Measurements from ENCODE around the gene TNFSF13B.

The TNFSF13B gene

DNA sequence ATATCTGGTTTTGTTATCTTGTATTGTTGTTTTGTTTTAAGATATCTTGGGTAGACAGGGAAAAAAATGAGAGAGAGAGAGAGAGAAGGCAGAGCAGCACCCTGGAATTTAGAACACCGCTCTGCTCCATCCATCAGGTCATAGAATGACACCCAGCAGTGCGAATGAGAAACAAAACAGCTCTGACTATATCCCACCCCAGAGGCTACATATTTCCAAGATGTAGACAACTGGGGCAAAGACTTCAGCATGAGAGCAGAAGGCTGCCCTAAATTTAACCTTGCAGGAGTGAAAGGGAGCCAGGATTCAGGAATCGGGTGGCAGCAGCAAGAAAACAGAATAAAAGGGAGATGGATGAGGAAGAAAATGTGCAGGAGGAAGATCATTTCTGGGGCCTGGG is 46.5 kb downstream of the TNFSF13B start:
- Histone ChIP-seq H3K27ac (ENCODE audit: low read depth, low read length) (no peak overlapping the region), H3K9ac (ENCODE audit: low read length) (no peak overlapping the region), H3K9me3 (ENCODE audit: control insufficient read depth, insufficient read depth, low read depth, low read length) (0 out of 2 replicates have a peak, but pooled peaks cover 6% of the 10 kb centered on the region), H3K36me3 (ENCODE audit: control insufficient read depth, insufficient read depth, low read length) (no peaks in the 10 kb centered on the region), H3K27me3 (ENCODE audit: control insufficient read depth, insufficient read depth, low read length) (no peaks in the 10 kb centered on the region), H3K4me1 (ENCODE audit: control insufficient read depth, insufficient read depth, low read length) (no peaks in the 10 kb centered on the region), H3K4me3 (ENCODE audit: low read depth, low read length) (no peak overlapping the region)

DNA sequence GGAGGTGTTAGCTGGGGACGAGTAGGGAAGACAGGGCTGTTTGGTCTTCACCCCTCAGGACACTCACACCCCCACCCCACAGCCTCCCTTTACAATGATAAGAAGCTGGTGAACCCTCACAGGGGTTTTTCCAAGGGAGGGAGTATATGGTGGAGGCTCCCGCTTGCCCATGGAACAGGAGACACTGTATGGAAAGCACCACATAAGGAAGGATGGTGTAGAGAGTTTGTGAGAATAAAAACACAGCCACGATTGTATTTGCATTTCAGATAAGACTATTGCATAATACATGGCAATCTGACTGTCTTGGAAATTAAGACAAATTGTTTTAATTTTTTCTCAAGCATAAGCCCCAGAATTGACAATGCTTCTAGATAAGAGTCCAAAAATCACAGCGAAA is 46.9 kb downstream of the TNFSF13B start:
- Histone ChIP-seq H3K4me3 (ENCODE audit: low read depth, low read length) (no peak overlapping the region), H3K9me3 (ENCODE audit: control insufficient read depth, insufficient read depth, low read depth, low read length) (0 out of 2 replicates have a peak, but pooled peaks cover 6% of the 10 kb centered on the region), H3K9ac (ENCODE audit: low read length) (no peak overlapping the region), H3K27ac (ENCODE audit: low read depth, low read length) (no peak overlapping the region), H3K36me3 (ENCODE audit: control insufficient read depth, insufficient read depth, low read length) (no peaks in the 10 kb centered on the region), H3K27me3 (ENCODE audit: control insufficient read depth, insufficient read depth, low read length) (no peaks in the 10 kb centered on the region), H3K4me1 (ENCODE audit: control insufficient read depth, insufficient read depth, low read length) (no peaks in the 10 kb centered on the region)

DNA sequence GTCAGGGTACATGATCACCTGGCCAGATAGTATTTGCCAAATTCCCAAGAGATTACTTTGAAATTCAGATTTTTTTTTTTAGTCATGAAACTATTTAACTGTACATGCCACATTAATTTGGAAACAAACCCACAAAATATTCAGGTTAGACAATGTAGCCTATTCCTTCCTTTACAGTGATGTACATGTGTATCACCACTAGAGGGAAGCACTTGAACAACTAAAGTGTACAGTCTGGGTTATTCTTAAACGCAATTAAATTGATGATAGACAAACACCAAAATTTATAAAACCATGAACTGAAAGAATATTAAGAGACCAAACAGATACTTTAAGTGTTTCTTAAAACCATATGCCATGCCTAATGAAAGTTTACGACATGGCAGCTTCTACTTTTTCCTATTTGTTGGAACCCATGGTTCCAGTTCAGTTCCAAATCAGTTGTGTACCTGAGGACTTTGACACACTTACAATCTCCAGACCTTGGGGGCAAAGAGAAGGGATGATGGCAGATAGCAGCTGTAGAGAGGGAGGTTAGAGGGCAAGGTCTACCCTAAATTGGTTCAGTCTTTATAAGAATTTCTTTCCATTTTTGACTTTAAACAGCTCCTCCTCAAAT is 52.8 kb downstream of the TNFSF13B start:
- H3K27me3 ChIP-seq (ENCODE audit: control insufficient read depth, insufficient read depth, low read length) = no peaks in the 10 kb centered on the region
- H3K4me1 ChIP-seq (ENCODE audit: control insufficient read depth, insufficient read depth, low read length) = peaks cover 9% of the 10 kb centered on the region
- no peak overlapping the region for H3K27ac ChIP-seq (ENCODE audit: low read depth, low read length)
- no peaks in the 10 kb centered on the region for H3K36me3 ChIP-seq (ENCODE audit: control insufficient read depth, insufficient read depth, low read length)
- no peak overlapping the region for H3K9ac ChIP-seq (ENCODE audit: low read length)
- H3K4me3 ChIP-seq (ENCODE audit: low read depth, low read length) = no peak overlapping the region
- H3K9me3 ChIP-seq (ENCODE audit: control insufficient read depth, insufficient read depth, low read depth, low read length) = no peaks in the 10 kb centered on the region

DNA sequence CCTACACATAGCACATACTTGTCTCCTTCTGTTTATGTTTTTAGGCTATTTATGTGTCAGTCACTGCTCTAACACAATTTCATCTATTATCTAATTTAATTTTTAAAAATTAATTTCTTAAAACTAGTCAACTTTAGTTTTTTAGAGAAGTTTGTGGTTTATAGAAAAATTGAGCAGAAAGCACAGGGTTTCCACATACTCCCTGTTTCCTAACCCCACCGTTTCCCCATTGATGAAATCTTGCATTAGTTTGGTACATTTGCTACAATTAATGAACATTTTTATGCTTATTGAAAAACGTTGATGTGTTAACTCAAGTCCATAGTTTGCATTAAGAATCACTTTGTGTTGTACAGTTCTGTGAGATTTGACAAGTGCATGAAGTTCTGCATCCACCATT is 53.5 kb downstream of the TNFSF13B start:
- no peaks in the 10 kb centered on the region for H3K36me3 ChIP-seq (ENCODE audit: control insufficient read depth, insufficient read depth, low read length)
- no peaks in the 10 kb centered on the region for H3K27me3 ChIP-seq (ENCODE audit: control insufficient read depth, insufficient read depth, low read length)
- no peak overlapping the region for H3K9ac ChIP-seq (ENCODE audit: low read length)
- peaks cover 9% of the 10 kb centered on the region for H3K4me1 ChIP-seq (ENCODE audit: control insufficient read depth, insufficient read depth, low read length)
- no peak overlapping the region for H3K4me3 ChIP-seq (ENCODE audit: low read depth, low read length)
- no peak overlapping the region for H3K27ac ChIP-seq (ENCODE audit: low read depth, low read length)
- no peaks in the 10 kb centered on the region for H3K9me3 ChIP-seq (ENCODE audit: control insufficient read depth, insufficient read depth, low read depth, low read length)

DNA sequence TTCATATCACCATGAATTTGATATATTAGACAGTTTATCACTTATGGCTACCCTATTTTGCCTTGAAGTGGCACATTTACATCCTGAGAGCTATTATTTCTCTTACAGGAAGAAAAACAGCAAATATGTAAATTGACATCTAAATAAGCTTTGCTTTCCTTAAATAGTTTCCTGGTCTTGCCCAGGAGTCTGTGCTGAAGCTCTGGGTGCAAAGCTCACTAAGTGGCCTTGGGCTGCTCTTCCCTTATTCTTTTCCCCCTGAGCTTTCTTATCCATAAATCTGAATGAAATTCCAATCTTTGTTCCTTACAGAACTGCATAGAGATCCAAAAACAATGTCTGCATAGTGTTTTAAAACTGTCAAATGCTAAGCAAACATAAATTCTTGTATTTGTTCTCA is 56.3 kb downstream of the TNFSF13B start:
- Histone ChIP-seq H3K36me3 (ENCODE audit: control insufficient read depth, insufficient read depth, low read length) (no peaks in the 10 kb centered on the region), H3K4me1 (ENCODE audit: control insufficient read depth, insufficient read depth, low read length) (peaks cover 16% of the 10 kb centered on the region), H3K4me3 (ENCODE audit: low read depth, low read length) (no peak overlapping the region), H3K9me3 (ENCODE audit: control insufficient read depth, insufficient read depth, low read depth, low read length) (no peaks in the 10 kb centered on the region), H3K9ac (ENCODE audit: low read length) (no peak overlapping the region), H3K27me3 (ENCODE audit: control insufficient read depth, insufficient read depth, low read length) (no peaks in the 10 kb centered on the region), H3K27ac (ENCODE audit: low read depth, low read length) (no peak overlapping the region)

- no peak overlapping the region for H3K4me3 ChIP-seq (ENCODE audit: low read depth, low read length)
- H3K4me1 ChIP-seq (ENCODE audit: control insufficient read depth, insufficient read depth, low read length) = peaks cover 16% of the 10 kb centered on the region
- no peaks in the 10 kb centered on the region for H3K36me3 ChIP-seq (ENCODE audit: control insufficient read depth, insufficient read depth, low read length)
- no peaks in the 10 kb centered on the region for H3K27me3 ChIP-seq (ENCODE audit: control insufficient read depth, insufficient read depth, low read length)
- H3K27ac ChIP-seq (ENCODE audit: low read depth, low read length) = no peak overlapping the region
- no peaks in the 10 kb centered on the region for H3K9me3 ChIP-seq (ENCODE audit: control insufficient read depth, insufficient read depth, low read depth, low read length)
- no peak overlapping the region for H3K9ac ChIP-seq (ENCODE audit: low read length)
Measured at GRCh38 chr13:108326309-108326708, 56.8 kb downstream of the TNFSF13B start.

GRCh38 chr13:108328848-108329247 is 59.3 kb downstream of the TNFSF13B start:
- Histone ChIP-seq H3K9me3 (ENCODE audit: control insufficient read depth, insufficient read depth, low read depth, low read length) (no peaks in the 10 kb centered on the region), H3K27me3 (ENCODE audit: control insufficient read depth, insufficient read depth, low read length) (no peaks in the 10 kb centered on the region), H3K27ac (ENCODE audit: low read depth, low read length) (no peak overlapping the region), H3K36me3 (ENCODE audit: control insufficient read depth, insufficient read depth, low read length) (no peaks in the 10 kb centered on the region), H3K4me1 (ENCODE audit: control insufficient read depth, insufficient read depth, low read length) (peaks cover 16% of the 10 kb centered on the region), H3K4me3 (ENCODE audit: low read depth, low read length) (no peak overlapping the region), H3K9ac (ENCODE audit: low read length) (no peak overlapping the region)

- Histone ChIP-seq H3K4me1 (ENCODE audit: control insufficient read depth, insufficient read depth, low read length) (peaks cover 7% of the 10 kb centered on the region; the same call in 1 of the 2 replicates), H3K9me3 (ENCODE audit: control insufficient read depth, insufficient read depth, low read depth, low read length) (no peaks in the 10 kb centered on the region), H3K4me3 (ENCODE audit: low read depth, low read length) (no peak overlapping the region), H3K27me3 (ENCODE audit: control insufficient read depth, insufficient read depth, low read length) (no peaks in the 10 kb centered on the region), H3K9ac (ENCODE audit: low read length) (no peak overlapping the region), H3K36me3 (ENCODE audit: control insufficient read depth, insufficient read depth, low read length) (no peaks in the 10 kb centered on the region), H3K27ac (ENCODE audit: low read depth, low read length) (no peak overlapping the region)
Measured at GRCh38 chr13:108332791-108333190, 63.3 kb downstream of the TNFSF13B start.

DNA sequence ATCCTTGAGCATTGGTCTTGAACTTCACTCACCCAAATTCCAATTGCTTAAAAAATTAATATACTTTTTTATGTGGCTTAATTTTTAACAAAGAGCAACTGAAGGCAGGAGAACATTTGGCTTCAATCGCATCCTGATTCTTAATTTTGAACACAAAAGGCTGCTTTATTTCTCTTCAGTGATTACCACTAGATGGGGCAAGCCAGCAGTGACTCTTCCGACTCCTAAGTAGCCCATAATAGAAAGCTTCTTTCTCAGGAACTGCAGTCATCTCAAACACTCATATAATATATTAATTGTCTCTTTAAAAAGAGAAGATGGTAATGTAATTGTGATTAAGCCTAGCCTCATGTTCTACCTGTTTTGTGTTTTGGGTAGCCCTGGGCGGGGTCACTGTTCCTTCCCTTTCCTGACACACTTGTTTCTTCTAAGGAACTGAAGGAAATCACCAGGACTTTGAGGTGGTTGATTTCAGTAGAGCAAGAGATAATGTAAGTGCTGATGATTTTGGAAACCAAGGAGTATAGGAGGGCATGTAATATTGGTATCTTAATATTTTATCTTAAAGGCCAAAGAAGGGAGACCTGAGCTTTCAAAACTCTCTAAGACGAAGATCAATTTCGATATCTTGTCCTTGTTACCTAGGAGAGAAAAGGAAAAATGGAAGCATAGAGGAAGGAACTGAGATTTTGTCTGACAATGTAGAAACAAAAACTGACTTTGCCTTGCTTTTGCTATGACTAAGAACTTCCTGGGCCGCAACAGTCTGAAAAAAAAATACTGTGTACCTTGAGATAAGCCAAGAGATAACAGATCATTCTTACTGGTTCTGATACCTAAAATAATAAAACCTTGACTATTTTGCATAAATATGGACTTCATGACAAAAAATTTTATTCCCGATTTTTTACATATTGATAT is 73.1 kb downstream of the TNFSF13B start:
- Histone ChIP-seq H3K27ac (ENCODE audit: low read depth, low read length) (no peak overlapping the region), H3K9me3 (ENCODE audit: control insufficient read depth, insufficient read depth, low read depth, low read length) (no peaks in the 10 kb centered on the region), H3K27me3 (ENCODE audit: control insufficient read depth, insufficient read depth, low read length) (no peaks in the 10 kb centered on the region)

GRCh38 chr13:108345016-108345415 is 75.5 kb downstream of the TNFSF13B start:
- H3K9ac ChIP-seq (ENCODE audit: low read length) = no peak overlapping the region

More for the DNA sequence above, 73.1 kb downstream of the TNFSF13B start:
- H3K9ac ChIP-seq (ENCODE audit: low read length) = no peak overlapping the region
- no peaks in the 10 kb centered on the region for H3K36me3 ChIP-seq (ENCODE audit: control insufficient read depth, insufficient read depth, low read length)
- no peak overlapping the region for H3K4me3 ChIP-seq (ENCODE audit: low read depth, low read length)
- H3K4me1 ChIP-seq (ENCODE audit: control insufficient read depth, insufficient read depth, low read length) = peaks cover under 1% of the 10 kb centered on the region; the same call in 1 of the 2 replicates

GRCh38 chr13:108346376-108346775 is 76.9 kb downstream of the TNFSF13B start:
- H3K27me3 ChIP-seq (ENCODE audit: control insufficient read depth, insufficient read depth, low read length) = no peaks in the 10 kb centered on the region
- H3K9ac ChIP-seq (ENCODE audit: low read length) = no peak overlapping the region

More at GRCh38 chr13:108345016-108345415, 75.5 kb downstream of the TNFSF13B start:
- no peak overlapping the region for H3K27ac ChIP-seq (ENCODE audit: low read depth, low read length)
- H3K4me3 ChIP-seq (ENCODE audit: low read depth, low read length) = no peak overlapping the region
- H3K27me3 ChIP-seq (ENCODE audit: control insufficient read depth, insufficient read depth, low read length) = no peaks in the 10 kb centered on the region
- no peaks in the 10 kb centered on the region for H3K36me3 ChIP-seq (ENCODE audit: control insufficient read depth, insufficient read depth, low read length)
- peaks cover 3% of the 10 kb centered on the region; the same call in 1 of the 2 replicates for H3K4me1 ChIP-seq (ENCODE audit: control insufficient read depth, insufficient read depth, low read length)
- no peaks in the 10 kb centered on the region for H3K9me3 ChIP-seq (ENCODE audit: control insufficient read depth, insufficient read depth, low read depth, low read length)

More at GRCh38 chr13:108346376-108346775, 76.9 kb downstream of the TNFSF13B start:
- Histone ChIP-seq H3K36me3 (ENCODE audit: control insufficient read depth, insufficient read depth, low read length) (no peaks in the 10 kb centered on the region), H3K4me1 (ENCODE audit: control insufficient read depth, insufficient read depth, low read length) (peaks cover 3% of the 10 kb centered on the region; the same call in 1 of the 2 replicates), H3K9me3 (ENCODE audit: control insufficient read depth, insufficient read depth, low read depth, low read length) (no peaks in the 10 kb centered on the region), H3K4me3 (ENCODE audit: low read depth, low read length) (no peak overlapping the region), H3K27ac (ENCODE audit: low read depth, low read length) (no peak overlapping the region)
